Mucosa of rectum (tissue), 2 donors: ENCODE data around the gene IFNL2.
"Not testable (repeated sequence)": the region's sequence is repeated elsewhere in the genome, so short reads cannot be mapped to it uniquely, and the experiment has no call there.

Source experiments
- H3K27ac ChIP-seq, 2 donors: one replicate each; pipeline ENCODE4 v1.7.0; 2013; ENCODE audit warnings: inconsistent platforms in 2 of 2, low read depth in 2 of 2, low read length in 2 of 2
- H3K27me3 ChIP-seq, 2 donors: one replicate each; pipeline ENCODE4 v1.7.0; 2013; ENCODE audit warnings: low read length in 2 of 2; ENCODE audit not compliant: control insufficient read depth in 2 of 2, insufficient read depth in 2 of 2
- H3K36me3 ChIP-seq, 2 donors: one replicate each; pipeline ENCODE4 v1.7.0; 2013; ENCODE audit warnings: low read length in 2 of 2; ENCODE audit not compliant: control insufficient read depth in 2 of 2, insufficient read depth in 2 of 2
- H3K4me1 ChIP-seq, 2 donors: one replicate each; pipeline ENCODE4 v1.7.0; 2013; ENCODE audit warnings: low read length in 2 of 2, mild to moderate bottlenecking in 1 of 2; ENCODE audit not compliant: control insufficient read depth in 2 of 2, insufficient read depth in 2 of 2
- H3K4me3 ChIP-seq, 2 donors: one replicate each; pipeline ENCODE4 v1.7.0; 2013; ENCODE audit warnings: low read length in 2 of 2
- H3K9ac ChIP-seq, 2 donors: one replicate each; pipeline ENCODE4 v1.7.0; 2013; ENCODE audit warnings: low read length in 2 of 2, low read depth in 1 of 2, mild to moderate bottlenecking in 1 of 2
- H3K9me3 ChIP-seq, 2 donors: one replicate each; pipeline ENCODE4 v1.7.0; 2013; ENCODE audit warnings: low read length in 2 of 2; ENCODE audit not compliant: control insufficient read depth in 2 of 2
- donor health status: healthy.
- donor health status: Normal muscosa, but diverticular disease.

The IFNL2 gene

GRCh38 chr19:39304701-39305571, 36.7 kb downstream of the IFNL2 start:
- Histone ChIP-seq H3K9ac (no peak overlapping the region), H3K9me3 (no peaks in the 10 kb centered on the region), H3K27me3 (peaks cover 5 to 11% of the 10 kb centered on the region in 2 donors)

DNA sequence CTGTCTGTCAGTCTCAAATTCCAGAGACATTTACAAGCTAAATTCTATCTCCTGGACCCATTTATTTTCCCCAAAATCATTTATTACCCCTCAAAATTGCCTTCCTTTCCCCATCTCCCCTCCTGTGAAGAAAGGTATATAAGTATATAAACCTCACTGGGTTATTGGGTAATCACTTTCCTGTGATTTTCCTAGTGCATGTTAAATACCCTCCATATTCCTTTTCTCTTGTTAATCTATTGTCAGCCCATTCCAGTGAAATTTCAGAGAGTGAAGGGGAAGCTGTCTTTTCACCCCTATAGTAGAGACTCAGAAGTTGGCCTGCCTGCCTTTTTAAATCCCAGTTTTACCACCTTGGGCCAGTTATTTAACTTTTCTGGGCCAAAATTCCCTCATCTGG, 37.9 kb downstream of the IFNL2 start:
- H3K4me1 ChIP-seq: peaks cover 0 to 2% of the 10 kb centered on the region in 2 donors
- no peaks in the 10 kb centered on the region for H3K36me3 ChIP-seq
- no peak overlapping the region for H3K9ac ChIP-seq
- H3K27me3 ChIP-seq: peaks cover 5 to 11% of the 10 kb centered on the region in 2 donors
- H3K4me3 ChIP-seq: no peak overlapping the region
- H3K27ac ChIP-seq: no peak overlapping the region
- H3K9me3 ChIP-seq: no peaks in the 10 kb centered on the region

More at GRCh38 chr19:39304701-39305571, 36.7 kb downstream of the IFNL2 start:
- H3K4me3 ChIP-seq: no peak overlapping the region
- H3K4me1 ChIP-seq: peaks cover 0 to 2% of the 10 kb centered on the region in 2 donors
- no peaks in the 10 kb centered on the region for H3K36me3 ChIP-seq
- no peak overlapping the region for H3K27ac ChIP-seq

DNA sequence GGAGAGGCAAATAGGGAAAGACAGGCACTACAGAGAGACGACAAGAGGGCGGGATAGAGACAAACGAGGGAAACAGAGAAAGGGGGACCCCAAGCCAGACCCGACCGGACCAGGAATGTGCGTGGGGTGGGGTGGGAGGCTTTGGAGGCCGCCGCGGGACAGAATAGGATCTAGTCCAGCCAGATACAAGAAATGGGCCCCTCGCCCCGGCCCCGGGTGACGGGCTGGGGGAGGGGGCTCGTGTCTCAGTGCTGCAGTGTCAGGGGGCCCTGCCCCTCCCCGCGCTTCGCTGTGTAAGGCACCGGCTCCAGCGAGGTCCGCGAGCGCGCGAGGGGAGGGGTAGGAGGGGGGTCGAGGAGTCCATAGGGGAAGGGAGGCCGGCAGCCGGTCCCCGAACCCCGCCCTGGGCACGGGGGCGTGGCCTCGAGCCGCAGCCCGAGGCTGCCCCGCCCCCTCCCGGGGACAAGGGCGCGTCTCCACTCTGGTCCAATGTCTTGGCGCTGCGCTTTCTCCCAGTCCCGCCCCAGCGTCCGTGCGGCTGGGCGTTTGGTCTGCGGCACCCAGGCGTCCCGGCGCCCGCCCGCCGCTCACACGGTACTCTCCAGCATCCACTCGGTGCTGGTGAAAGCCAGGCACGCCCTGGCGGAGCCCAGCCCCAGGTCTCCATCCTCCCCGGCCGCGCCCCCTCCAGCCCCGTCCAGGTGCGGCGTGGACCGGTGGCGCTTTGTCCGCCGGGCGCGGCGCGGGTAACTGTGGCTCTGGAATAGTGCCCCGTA, 39.0 kb downstream of the IFNL2 start:
- Histone ChIP-seq H3K9ac (no peak overlapping the region), H3K36me3 (no peaks in the 10 kb centered on the region), H3K27me3 (peaks cover 5 to 11% of the 10 kb centered on the region in 2 donors), H3K4me1 (peaks cover 0 to 2% of the 10 kb centered on the region in 2 donors), H3K4me3 (no peak overlapping the region), H3K9me3 (no peaks in the 10 kb centered on the region), H3K27ac (no peak overlapping the region)

- Histone ChIP-seq H3K9ac (no peak overlapping the region), H3K27me3 (peaks cover 5 to 11% of the 10 kb centered on the region in 2 donors), H3K36me3 (no peaks in the 10 kb centered on the region), H3K9me3 (no peaks in the 10 kb centered on the region), H3K4me3 (no peak overlapping the region), H3K4me1 (peaks cover 0 to 2% of the 10 kb centered on the region in 2 donors), H3K27ac (no peak overlapping the region)
Measured at GRCh38 chr19:39307822-39308530, 39.8 kb downstream of the IFNL2 start.

GRCh38 chr19:39308531-39309304, 40.5 kb downstream of the IFNL2 start:
- Histone ChIP-seq H3K36me3 (no peaks in the 10 kb centered on the region), H3K9me3 (no peaks in the 10 kb centered on the region), H3K4me1 (peaks cover 0 to 2% of the 10 kb centered on the region in 2 donors), H3K4me3 (no peak overlapping the region), H3K9ac (no peak overlapping the region), H3K27ac (no peak overlapping the region), H3K27me3 (peaks cover 5 to 11% of the 10 kb centered on the region in 2 donors)

GRCh38 chr19:39309305-39309670, 41.1 kb downstream of the IFNL2 start:
- H3K27me3 ChIP-seq: peaks cover 5 to 11% of the 10 kb centered on the region in 2 donors
- not testable (repeated sequence) for H3K9me3 ChIP-seq, H3K9ac ChIP-seq, H3K4me1 ChIP-seq, H3K27ac ChIP-seq, H3K36me3 ChIP-seq, H3K4me3 ChIP-seq

DNA sequence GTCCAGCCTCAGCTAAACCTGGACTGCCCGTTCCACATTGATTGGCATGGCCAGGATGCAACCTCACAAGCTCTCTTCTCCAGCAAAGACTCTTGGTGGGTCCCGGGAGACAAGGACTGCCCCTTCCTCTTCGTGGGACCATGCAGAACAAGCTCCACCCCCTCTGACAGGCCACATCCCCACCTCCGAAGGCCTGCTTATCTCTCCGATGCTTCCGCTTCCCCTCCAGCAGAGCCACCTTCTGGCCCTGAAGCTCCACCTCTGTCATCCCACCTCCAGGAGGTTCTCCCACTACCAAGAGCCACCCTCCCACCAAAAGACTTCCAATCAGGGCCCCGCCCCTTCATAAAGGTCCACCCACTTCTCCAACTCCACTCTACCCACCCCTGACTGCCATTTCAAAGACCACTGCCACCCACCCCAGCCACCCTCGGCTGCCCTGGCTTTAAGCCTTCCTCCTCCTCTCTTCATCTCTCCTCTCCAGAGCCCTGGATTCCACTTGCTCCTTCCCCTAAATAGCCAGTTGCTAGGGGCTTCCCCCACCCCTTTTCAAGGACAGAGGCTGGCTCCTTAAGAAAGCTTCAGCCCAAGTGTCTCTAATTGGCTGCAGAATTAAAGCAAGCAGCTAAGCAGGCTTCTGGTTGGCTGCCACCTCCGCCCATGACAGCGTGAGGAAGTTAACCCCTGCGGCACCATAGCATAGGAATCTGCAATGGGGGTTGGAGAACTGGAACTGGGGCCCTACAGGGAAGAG, 42.5 kb downstream of the IFNL2 start:
- Histone ChIP-seq H3K4me3 (no peak overlapping the region), H3K27me3 (peaks cover 5 to 11% of the 10 kb centered on the region in 2 donors), H3K9me3 (no peaks in the 10 kb centered on the region), H3K36me3 (no peaks in the 10 kb centered on the region), H3K27ac (no peak overlapping the region), H3K4me1 (peaks cover 0 to 2% of the 10 kb centered on the region in 2 donors), H3K9ac (no peak overlapping the region)

- no peaks in the 10 kb centered on the region for H3K4me1 ChIP-seq
- no peaks in the 10 kb centered on the region for H3K9me3 ChIP-seq
- H3K4me3 ChIP-seq: no peak overlapping the region
- no peaks in the 10 kb centered on the region for H3K36me3 ChIP-seq
- no peak overlapping the region for H3K9ac ChIP-seq
- no peak overlapping the region for H3K27ac ChIP-seq
- peaks cover 0 to 3% of the 10 kb centered on the region in 2 donors for H3K27me3 ChIP-seq
Measured at GRCh38 chr19:39314016-39314728, 46.0 kb downstream of the IFNL2 start.
